A673 (cell line): ENCODE measurements around the gene GPATCH2.

ENCODE experiments used
- CTCF ChIP-seq: fragments of 300-800, 200-600 bp; sonication (generic); conservative IDR thresholded peaks from 2 replicates; pipeline ENCODE4 v1.5.1; 2017; ENCODE audit warnings: low read depth, mild to moderate bottlenecking, antibody characterized with exemption, low read length, moderate library complexity, mixed read lengths
- EZH2 ChIP-seq: fragments of 200-600 bp; sonication (generic); IDR thresholded peaks from 2 replicates; pipeline ENCODE4 v1.6.1; 2017; ENCODE audit warnings: borderline replicate concordance, low read depth, mild to moderate bottlenecking, mixed read lengths, antibody characterized with exemption, low read length; ENCODE audit not compliant: poor library complexity, severe bottlenecking

- TF ChIP-seq CTCF (no peak), EZH2 (no peak)
Observed at GRCh38 chr1:217563179-217563578, 67.7 kb downstream of the GPATCH2 start.
